BJ (cell line): ENCODE data around the gene KBTBD12. TPM values are rescaled to one million over a fixed set of nuclear protein-coding genes. Genes with fewer than 3 reads are reported as not detected.

Experiments used
- CTCF ChIA-PET: fragments of 350-600 bp; formaldehyde crosslinking; extraction: SDS; loops from one replicate; lab custom pipeline; 2021; ENCODE audit warnings: antibody characterized with exemption, inconsistent platforms; lab: Yijun Ruan, JAX
- POLR2A ChIA-PET: fragments of 300-600 bp; sonication (Branson Sonifier 250); formaldehyde crosslinking; extraction: SDS; loops from one replicate; lab custom pipeline; 2021; ENCODE audit warnings: antibody characterized with exemption; lab: Charles Lee
- DNase-seq: peaks from one replicate; pipeline ENCODE4 v3.0.0-alpha.2; 2011; ENCODE audit warnings: low read depth
- H3K27me3 ChIP-seq: 2 replicates; pipeline ENCODE4 v1.6.0; 2011; ENCODE audit warnings: low read length; ENCODE audit not compliant: control insufficient read depth, insufficient read depth
- H3K36me3 ChIP-seq: 2 replicates; pipeline ENCODE4 v1.5.1; 2011; ENCODE audit warnings: low read length; ENCODE audit not compliant: control insufficient read depth, insufficient read depth
- H3K4me3 ChIP-seq: 2 replicates; pipeline ENCODE4 v1.5.1; 2011; ENCODE audit warnings: low read depth, mild to moderate bottlenecking, control low read depth, low read length
- CTCF ChIP-seq: IDR thresholded peaks from 2 replicates; pipeline ENCODE4 v1.5.1; 2011; ENCODE audit warnings: low read depth, mild to moderate bottlenecking, control low read depth, inconsistent platforms, low read length, moderate library complexity; ENCODE audit not compliant: insufficient read depth
- polyA plus RNA-seq: library from polyadenylated mRNA; depleted of rRNA; stranded (reverse); fragments of >200 nt; gene quantifications from 2 replicates; pipeline ENCODE4 v1.2.3, GENCODE V29; 2011

The KBTBD12 gene
- polyA plus RNA-seq, 1 experiment, result not detected

- H3K36me3 ChIP-seq, result no peaks in the 10 kb centered on the region
- DNase-seq, result no peak
- H3K4me3 ChIP-seq, result no peak overlapping the region
- H3K27me3 ChIP-seq, result peaks cover 3% of the 10 kb centered on the region; the same call in 1 of the 2 replicates
- ChIA-PET CTCF (no interaction called here), POLR2A (no interaction called here)
- TF ChIP-seq CTCF, result no peak
Measured at GRCh38 chr3:127961963-127962362, 46.9 kb downstream of the KBTBD12 start.

GRCh38 chr3:127962937-127963336 is 47.9 kb downstream of the KBTBD12 start:
- Histone ChIP-seq H3K4me3 (no peak overlapping the region), H3K27me3 (peaks cover 4% of the 10 kb centered on the region; the same call in 1 of the 2 replicates), H3K36me3 (no peaks in the 10 kb centered on the region)
- CTCF ChIA-PET, result no interaction called here
- no peak for DNase-seq
- TF ChIP-seq CTCF, result no peak
- POLR2A ChIA-PET, result no interaction called here

GRCh38 chr3:127964053-127964452 is 49.0 kb downstream of the KBTBD12 start:
- peaks cover 4% of the 10 kb centered on the region; the same call in 1 of the 2 replicates for H3K27me3 ChIP-seq
- no peak for TF ChIP-seq CTCF
- no peak overlapping the region for H3K4me3 ChIP-seq
- DNase-seq, result no peak
- POLR2A ChIA-PET, result no interaction called here
- CTCF ChIA-PET, result interaction anchor here (1.1 kb wide), 1 partner anchor 269 kb away, joined by 3 read pairs; no protein-coding TSS in a partner anchor
- H3K36me3 ChIP-seq, result no peaks in the 10 kb centered on the region

- no peak overlapping the region for H3K4me3 ChIP-seq
- no peaks in the 10 kb centered on the region for H3K36me3 ChIP-seq
- POLR2A ChIA-PET, result no interaction called here
- H3K27me3 ChIP-seq, result peaks cover 6% of the 10 kb centered on the region; the same call in 1 of the 2 replicates
- CTCF ChIA-PET, result interaction anchor here (1.1 kb wide), 1 partner anchor 270 kb away, joined by 3 read pairs; no protein-coding TSS in a partner anchor
- no peak for DNase-seq
- no peak for TF ChIP-seq CTCF
Measured at GRCh38 chr3:127964816-127965215, 49.8 kb downstream of the KBTBD12 start.

GRCh38 chr3:127967316-127967715 is 52.3 kb downstream of the KBTBD12 start:
- ChIA-PET CTCF (interaction anchor here (0.6 to 1.7 kb wide), 2 partner anchors 11 to 276 kb away, joined by 5 to 9 read pairs; no protein-coding TSS in a partner anchor), POLR2A (no interaction called here)
- H3K27me3 ChIP-seq, result peaks cover 6% of the 10 kb centered on the region; the same call in 1 of the 2 replicates
- H3K4me3 ChIP-seq, result no peak overlapping the region
- H3K36me3 ChIP-seq, result no peaks in the 10 kb centered on the region
- no peak for TF ChIP-seq CTCF
- DNase-seq, result no peak
